ENCODE results near the gene LRRC17.
"Not testable (repeated sequence)": the region's sequence is repeated elsewhere in the genome, so short reads cannot be mapped to it uniquely, and the experiment has no call there.

The LRRC17 gene

DNA sequence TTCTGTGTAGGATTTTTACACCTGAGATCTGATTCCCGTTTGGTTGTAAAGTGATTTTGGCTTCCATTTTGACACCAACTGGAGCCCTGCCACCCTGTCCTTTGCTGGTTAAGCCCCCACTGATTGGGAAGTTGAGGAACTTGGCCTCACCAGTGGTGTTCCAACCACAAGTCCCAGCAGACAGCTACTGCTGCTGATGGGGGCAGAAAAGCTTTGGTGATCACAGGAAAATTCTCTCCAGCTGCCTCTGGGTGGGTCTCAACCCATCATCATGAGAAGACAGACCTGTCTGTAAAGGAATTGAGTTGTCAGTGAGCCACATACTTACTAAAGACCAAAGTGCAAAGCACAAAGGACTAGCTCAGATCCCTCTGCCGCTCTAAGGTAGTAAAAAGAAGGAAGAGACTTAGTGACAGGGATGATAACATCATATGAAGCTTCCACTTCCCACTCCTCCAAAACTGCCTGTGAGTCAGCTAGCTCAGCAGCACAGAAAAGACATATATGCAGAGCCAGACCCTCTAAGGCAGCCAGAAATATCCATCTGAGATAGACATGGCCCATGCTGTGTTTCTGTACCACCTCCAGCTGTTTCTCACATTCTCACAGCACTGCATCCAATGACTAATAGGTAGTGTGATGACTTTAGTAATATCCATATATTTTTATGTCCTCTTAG is 22.4 kb upstream of the LRRC17 start:
- Mint-ChIP-seq H3K4me1 (peaks cover 2% of the 10 kb centered on the region), H3K4me3 (no peak overlapping the region), H3K27ac (no peak overlapping the region), H3K9me3 (no peaks in the 10 kb centered on the region), H3K27me3 (peaks cover 3% of the 10 kb centered on the region), H3K36me3 (no peaks in the 10 kb centered on the region)
- no peak for ATAC-seq (ENCODE audit: low read depth)
- no peak for DNase-seq (ENCODE audit: low spot score in 2 of 2)

DNA sequence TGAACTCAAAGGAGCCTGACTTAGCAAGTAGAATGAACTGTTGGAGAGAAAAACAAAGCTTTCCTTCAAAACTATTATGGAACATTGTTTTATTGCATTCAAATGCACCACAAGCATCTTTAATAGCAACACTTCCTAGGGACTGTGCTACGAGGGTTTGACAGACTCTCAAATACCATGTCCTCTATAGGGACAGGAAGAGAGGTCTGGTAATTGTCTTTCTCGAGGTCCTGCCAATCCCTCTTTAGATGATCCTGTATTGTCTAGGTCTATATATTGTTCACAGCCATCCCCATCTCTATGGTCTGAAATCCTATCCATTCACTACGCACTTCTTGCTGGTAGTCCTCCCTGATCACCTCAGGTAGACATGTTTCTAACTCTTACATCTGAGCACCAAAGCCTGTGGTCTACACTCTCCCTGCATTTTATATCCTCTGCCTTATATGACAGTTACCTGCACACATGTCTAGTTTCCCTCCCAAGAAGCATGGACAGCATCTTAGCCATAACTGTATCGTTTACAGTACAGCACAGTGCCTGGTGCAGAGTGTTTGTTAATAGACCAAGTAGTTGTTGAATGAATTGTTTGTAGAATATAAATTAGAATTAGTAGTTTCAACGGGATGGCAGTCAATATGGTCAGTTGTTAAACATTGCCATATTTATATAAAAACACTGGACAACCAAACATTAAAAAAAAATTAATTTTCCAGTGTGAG is 21.7 kb upstream of the LRRC17 start:
- no peak for ATAC-seq (ENCODE audit: low read depth)

DNA sequence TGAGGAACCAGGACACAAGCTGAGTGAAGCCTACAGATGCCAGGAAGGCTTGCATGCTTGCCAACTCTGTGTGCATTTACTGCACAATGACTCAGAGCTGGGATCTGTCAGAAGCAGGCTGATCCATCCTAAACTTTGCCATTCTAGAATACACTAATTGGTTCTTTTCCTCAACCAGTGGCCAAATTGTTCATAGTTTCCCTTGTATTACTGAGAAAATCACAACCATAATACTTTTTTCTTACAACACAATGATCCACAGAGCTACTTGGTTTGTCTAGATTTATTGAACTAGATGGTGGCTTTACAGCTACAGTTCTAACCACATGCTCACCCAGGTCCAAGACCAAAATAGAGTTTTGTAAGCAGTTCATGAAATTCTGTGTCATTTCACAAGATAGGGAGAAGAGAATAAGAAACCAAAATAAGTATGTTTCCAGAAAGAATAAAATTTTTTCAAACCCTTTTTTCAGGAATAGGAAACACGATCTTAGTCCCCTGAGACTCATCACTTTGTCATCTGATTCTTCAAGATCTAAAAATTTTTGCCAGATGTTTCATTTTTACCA is 21.0 kb upstream of the LRRC17 start:
- no peaks in the 10 kb centered on the region for H3K36me3 Mint-ChIP-seq
- H3K27me3 Mint-ChIP-seq = peaks cover 3% of the 10 kb centered on the region
- no peak overlapping the region for H3K27ac Mint-ChIP-seq
- no peak for ATAC-seq (ENCODE audit: low read depth)
- no peaks in the 10 kb centered on the region for H3K9me3 Mint-ChIP-seq
- DNase-seq (ENCODE audit: low spot score in 2 of 2) = no peak
- H3K4me1 Mint-ChIP-seq = peaks cover 2% of the 10 kb centered on the region
- no peak overlapping the region for H3K4me3 Mint-ChIP-seq

More for the DNA sequence above, 21.7 kb upstream of the LRRC17 start:
- Mint-ChIP-seq H3K36me3 (no peaks in the 10 kb centered on the region), H3K27me3 (peaks cover 3% of the 10 kb centered on the region), H3K9me3 (no peaks in the 10 kb centered on the region), H3K4me1 (peaks cover 2% of the 10 kb centered on the region), H3K4me3 (no peak overlapping the region), H3K27ac (no peak overlapping the region)
- DNase-seq (ENCODE audit: low spot score in 2 of 2) = no peak

DNA sequence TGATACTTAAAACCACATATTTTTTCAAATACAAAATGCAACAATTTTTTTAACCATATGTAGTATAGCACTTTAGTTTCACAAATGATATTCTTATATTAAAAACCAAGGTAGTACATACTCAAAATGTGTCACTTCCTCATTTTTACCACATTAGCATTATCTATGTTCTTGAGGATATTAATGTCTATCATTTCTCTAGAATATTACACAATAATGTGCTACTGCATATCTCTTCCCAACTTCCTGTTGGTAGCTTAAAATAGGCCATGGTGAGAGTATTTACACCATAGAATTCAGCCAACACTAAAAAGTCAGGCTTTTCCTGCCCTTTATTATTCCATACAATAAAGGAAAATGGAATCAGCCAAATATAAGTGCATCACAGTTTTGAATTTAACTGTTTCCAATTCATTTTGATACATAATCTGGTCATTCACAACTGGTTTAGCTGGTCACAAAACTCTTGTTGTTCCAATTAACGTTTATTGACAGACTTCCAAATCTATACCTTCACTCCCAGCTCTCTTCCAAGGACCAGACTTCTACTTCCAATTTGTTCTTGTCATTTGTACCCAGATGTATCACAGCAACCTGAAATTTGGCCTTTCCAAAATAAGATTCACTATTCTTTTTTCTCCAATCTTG is 20.0 kb upstream of the LRRC17 start:
- peaks cover 3% of the 10 kb centered on the region for H3K27me3 Mint-ChIP-seq
- peaks cover 2% of the 10 kb centered on the region for H3K4me1 Mint-ChIP-seq
- DNase-seq (ENCODE audit: low spot score in 2 of 2) (no peak), ATAC-seq (ENCODE audit: low read depth) (peak; percentile 66)
- H3K4me3 Mint-ChIP-seq = no peak overlapping the region
- H3K36me3 Mint-ChIP-seq = no peaks in the 10 kb centered on the region
- H3K9me3 Mint-ChIP-seq = no peaks in the 10 kb centered on the region
- H3K27ac Mint-ChIP-seq = no peak overlapping the region

DNA sequence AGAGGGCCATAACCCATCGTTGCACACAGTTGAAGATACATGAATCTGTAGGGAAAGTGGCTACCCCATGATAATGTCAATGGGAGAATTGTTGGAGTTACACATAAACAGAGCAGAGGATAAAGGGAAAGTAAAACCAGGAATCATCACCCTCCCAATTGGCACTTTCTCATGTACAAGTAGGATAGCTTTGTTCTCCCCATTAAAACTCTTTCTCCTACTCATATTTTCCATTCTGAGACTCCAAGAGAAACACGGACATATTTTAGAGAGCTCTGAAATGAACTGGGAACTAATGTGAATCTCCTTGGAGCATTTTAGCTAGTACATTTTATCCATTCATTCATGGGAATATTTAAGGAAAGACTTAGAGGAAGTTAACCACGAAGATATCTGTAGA is 17.2 kb upstream of the LRRC17 start:
- DNase-seq (ENCODE audit: low spot score in 2 of 2) = no peak
- Mint-ChIP-seq H3K27me3 (peaks cover 2% of the 10 kb centered on the region), H3K9me3 (no peaks in the 10 kb centered on the region), H3K4me3 (no peak overlapping the region), H3K36me3 (no peaks in the 10 kb centered on the region), H3K27ac (no peak overlapping the region), H3K4me1 (peaks cover 2% of the 10 kb centered on the region)
- ATAC-seq (ENCODE audit: low read depth) = no peak

DNA sequence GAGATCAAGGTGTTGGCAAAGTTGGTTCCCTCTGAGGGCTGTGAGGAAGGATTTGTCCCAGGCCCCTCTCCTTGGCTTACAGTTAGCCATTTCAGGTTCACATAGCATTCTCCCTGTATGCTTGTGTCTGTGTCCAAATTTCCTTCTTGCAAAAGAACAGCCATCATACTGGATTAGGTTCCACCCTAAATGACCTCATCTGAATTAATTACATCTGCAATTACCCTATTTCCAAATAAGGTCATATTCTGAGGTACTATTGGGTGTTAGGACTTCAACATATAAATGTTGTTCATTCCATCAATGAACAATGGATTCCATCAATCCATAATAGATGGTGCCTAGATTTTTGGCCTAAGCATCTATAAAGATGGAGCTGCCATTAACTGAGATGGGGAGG is 16.2 kb upstream of the LRRC17 start:
- no peaks in the 10 kb centered on the region for H3K36me3 Mint-ChIP-seq
- H3K27ac Mint-ChIP-seq = no peak overlapping the region
- no peak for DNase-seq (ENCODE audit: low spot score in 2 of 2)
- H3K27me3 Mint-ChIP-seq = no peaks in the 10 kb centered on the region
- peaks cover 2% of the 10 kb centered on the region for H3K4me1 Mint-ChIP-seq
- ATAC-seq (ENCODE audit: low read depth) = no peak
- no peaks in the 10 kb centered on the region for H3K9me3 Mint-ChIP-seq
- no peak overlapping the region for H3K4me3 Mint-ChIP-seq

DNA sequence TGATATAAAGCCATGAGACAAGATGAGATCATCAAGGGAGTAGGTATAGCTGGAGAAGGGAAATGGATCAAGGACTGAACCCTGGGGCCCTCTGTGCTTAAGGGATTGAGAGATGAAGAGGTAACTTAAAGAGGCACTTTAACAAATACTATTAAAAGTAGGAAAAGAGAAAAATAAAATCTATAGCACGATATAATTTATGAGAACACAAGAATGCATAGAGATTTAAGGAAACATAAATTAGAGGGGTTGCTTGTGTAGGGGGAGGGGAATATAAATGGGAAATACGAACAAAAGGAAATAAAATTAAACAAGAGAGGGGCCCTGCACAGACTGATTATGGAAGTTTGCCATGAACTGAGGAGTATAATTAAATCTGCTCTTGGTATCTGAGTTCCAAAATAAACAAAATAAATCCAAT is 15.6 kb upstream of the LRRC17 start:
- no peak for DNase-seq (ENCODE audit: low spot score in 2 of 2)
- H3K27me3 Mint-ChIP-seq = no peaks in the 10 kb centered on the region
- no peak for ATAC-seq (ENCODE audit: low read depth)
- H3K4me3 Mint-ChIP-seq = no peak overlapping the region
- H3K36me3 Mint-ChIP-seq = no peaks in the 10 kb centered on the region
- H3K4me1 Mint-ChIP-seq = peaks cover 2% of the 10 kb centered on the region
- H3K9me3 Mint-ChIP-seq = no peaks in the 10 kb centered on the region
- H3K27ac Mint-ChIP-seq = no peak overlapping the region

DNA sequence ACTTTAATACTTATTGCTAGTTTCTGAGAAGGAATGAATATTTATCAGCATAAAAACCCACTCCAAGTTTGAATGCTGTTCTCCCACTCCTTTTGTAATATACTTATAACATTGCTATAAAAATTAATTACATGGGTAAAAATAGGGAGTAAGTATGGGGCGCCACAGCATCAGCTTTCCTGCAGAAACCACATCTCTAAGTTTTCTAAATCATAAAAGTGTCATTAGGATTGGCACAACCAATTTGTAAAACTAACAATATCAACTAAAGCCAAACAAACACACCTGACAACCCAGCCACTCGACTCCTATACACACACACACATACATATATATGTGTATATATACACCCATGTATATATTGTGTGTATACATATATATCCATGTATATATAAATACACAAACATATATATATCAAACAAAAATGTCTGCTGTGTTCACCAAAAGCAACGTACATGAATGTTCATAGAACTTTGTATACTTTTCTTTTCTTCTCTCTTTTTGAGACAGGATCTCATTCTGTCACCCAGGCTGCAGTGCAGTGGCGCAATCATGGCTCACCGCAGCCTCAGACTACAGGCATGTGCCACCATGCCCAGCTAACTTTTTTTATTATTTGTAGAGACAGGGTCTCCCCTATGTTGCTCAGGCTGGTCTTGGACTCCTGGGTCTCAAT is 14.8 kb upstream of the LRRC17 start:
- no peak overlapping the region for H3K27ac Mint-ChIP-seq
- no peak for ATAC-seq (ENCODE audit: low read depth)
- peaks cover 1% of the 10 kb centered on the region for H3K4me1 Mint-ChIP-seq

DNA sequence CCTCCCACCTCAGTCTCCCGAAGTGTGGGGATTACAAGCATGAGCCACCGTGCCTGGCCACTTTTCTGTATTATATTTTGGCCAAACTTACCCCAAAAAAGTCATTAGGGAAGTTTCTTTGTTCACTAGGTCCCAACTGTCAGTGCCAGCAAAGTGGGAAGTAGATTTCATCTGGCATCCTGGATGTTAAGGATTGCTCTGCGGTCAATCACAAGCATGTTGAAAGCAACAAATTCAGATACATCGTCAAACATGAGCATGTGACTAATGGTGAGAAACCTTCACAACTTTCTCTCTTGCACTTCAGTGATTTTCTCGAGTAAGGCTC is 14.3 kb upstream of the LRRC17 start:
- Mint-ChIP-seq H3K27ac (no peak overlapping the region), H3K4me1 (no peaks in the 10 kb centered on the region), H3K9me3 (no peaks in the 10 kb centered on the region), H3K36me3 (no peaks in the 10 kb centered on the region), H3K27me3 (no peaks in the 10 kb centered on the region), H3K4me3 (no peak overlapping the region)
- ATAC-seq (ENCODE audit: low read depth) = no peak
- DNase-seq (ENCODE audit: low spot score in 2 of 2) = no peak

More for the DNA sequence above, 14.8 kb upstream of the LRRC17 start:
- no peaks in the 10 kb centered on the region for H3K27me3 Mint-ChIP-seq
- no peak for DNase-seq (ENCODE audit: low spot score in 2 of 2)
- H3K36me3 Mint-ChIP-seq = no peaks in the 10 kb centered on the region
- no peak overlapping the region for H3K4me3 Mint-ChIP-seq
- no peaks in the 10 kb centered on the region for H3K9me3 Mint-ChIP-seq

DNA sequence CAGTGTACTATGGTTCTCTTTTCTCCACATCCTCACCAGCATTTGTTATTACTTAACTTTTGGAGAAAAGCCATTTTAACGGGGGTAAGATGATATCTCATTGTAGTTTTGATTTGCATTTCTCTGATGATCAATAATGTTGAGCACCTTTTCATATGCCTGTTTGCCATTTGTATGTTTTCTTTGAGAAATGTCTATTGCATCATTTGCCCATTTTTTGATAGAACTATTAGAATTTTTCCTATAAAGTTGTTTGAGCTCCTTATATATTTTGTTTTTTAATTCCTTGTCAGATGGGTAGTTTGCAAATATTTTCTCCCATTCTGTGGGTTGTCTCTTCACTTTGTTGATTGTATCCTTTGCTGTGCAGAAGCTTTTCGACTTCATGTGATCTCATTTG is 10.7 kb upstream of the LRRC17 start:
- H3K27me3 Mint-ChIP-seq; H3K4me3 Mint-ChIP-seq; DNase-seq (ENCODE audit: low spot score in 2 of 2); H3K36me3 Mint-ChIP-seq; H3K4me1 Mint-ChIP-seq; ATAC-seq (ENCODE audit: low read depth); H3K27ac Mint-ChIP-seq; H3K9me3 Mint-ChIP-seq: not testable (repeated sequence)

DNA sequence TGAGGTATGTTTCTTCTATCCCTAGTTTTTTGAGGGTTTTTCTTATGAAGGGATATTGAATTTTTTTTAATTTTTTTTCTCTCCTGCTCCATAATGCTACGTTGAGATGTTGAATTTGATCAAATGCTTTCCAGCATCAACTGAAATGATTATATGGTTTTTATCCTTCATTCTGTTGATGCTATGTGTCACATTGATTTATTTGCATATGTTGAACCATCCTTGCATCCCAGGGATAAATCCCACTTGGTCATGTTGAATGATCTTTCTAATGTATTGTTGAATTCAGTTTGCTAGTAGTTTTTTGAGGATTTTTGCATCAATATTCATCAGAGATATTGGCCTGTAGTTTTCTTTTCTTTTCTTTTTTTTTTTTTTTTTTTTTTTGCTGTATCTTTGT is 9.2 kb upstream of the LRRC17 start:
- not testable (repeated sequence) for H3K4me1 Mint-ChIP-seq, H3K9me3 Mint-ChIP-seq, H3K4me3 Mint-ChIP-seq

DNA sequence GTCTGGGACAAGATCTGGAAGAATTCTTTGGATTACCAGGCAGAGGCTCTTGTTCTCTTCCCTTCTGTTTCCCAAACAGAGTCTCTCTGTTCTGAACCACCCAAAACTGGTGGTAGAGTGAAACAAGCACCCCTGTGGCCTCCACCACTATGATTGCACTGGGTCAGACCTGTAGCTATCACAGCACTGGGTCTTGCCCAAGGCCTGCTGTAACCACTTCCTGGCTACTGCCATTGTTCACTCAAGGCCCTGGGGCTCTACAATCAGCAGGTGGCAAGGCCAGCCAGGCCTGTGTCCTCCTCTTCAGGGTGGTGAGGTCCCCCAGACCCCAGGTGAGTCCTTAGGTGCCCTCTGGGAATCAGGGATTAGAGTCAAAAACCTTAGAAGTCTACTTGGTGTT is 4.1 kb upstream of the LRRC17 start:
- no peak for ATAC-seq (ENCODE audit: low read depth)
- no peak overlapping the region for H3K27ac Mint-ChIP-seq
- DNase-seq (ENCODE audit: low spot score in 2 of 2) = no peak
- peaks cover 7% of the 10 kb centered on the region for H3K9me3 Mint-ChIP-seq
- peaks cover 8% of the 10 kb centered on the region for H3K36me3 Mint-ChIP-seq
- H3K27me3 Mint-ChIP-seq = peaks cover 2% of the 10 kb centered on the region
- H3K4me1 Mint-ChIP-seq = no peaks in the 10 kb centered on the region
- H3K4me3 Mint-ChIP-seq = no peak overlapping the region

More for the DNA sequence above, 9.2 kb upstream of the LRRC17 start:
- not testable (repeated sequence) for H3K36me3 Mint-ChIP-seq; H3K27ac Mint-ChIP-seq; DNase-seq (ENCODE audit: low spot score in 2 of 2); ATAC-seq (ENCODE audit: low read depth); H3K27me3 Mint-ChIP-seq

DNA sequence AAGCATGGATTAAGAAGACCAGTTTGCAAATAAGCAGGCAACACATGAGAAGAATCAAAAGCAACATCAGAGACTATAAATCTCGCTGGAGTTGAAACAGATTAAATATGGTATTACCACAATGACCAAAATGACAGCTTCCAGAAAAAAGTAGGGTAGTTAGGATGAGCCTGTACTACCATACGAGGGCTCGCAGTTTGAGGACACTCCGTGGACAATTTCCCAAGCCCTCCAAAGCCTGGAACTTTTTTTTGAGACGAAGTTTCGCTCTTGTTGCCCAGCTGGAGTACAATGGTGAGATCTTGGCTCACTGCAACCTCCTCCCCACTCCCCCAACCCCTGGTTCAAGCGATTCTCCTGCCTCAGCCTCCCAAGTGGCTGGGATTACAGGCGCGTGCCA is 1.0 kb downstream of the LRRC17 start:
- ATAC-seq (ENCODE audit: low read depth) (no peak), DNase-seq (ENCODE audit: low spot score in 2 of 2) (no peak)
- Mint-ChIP-seq H3K27me3 (peaks cover 2% of the 10 kb centered on the region), H3K27ac (no peak overlapping the region), H3K36me3 (peaks cover 8% of the 10 kb centered on the region), H3K9me3 (no peaks in the 10 kb centered on the region), H3K4me1 (no peaks in the 10 kb centered on the region), H3K4me3 (no peak overlapping the region)

DNA sequence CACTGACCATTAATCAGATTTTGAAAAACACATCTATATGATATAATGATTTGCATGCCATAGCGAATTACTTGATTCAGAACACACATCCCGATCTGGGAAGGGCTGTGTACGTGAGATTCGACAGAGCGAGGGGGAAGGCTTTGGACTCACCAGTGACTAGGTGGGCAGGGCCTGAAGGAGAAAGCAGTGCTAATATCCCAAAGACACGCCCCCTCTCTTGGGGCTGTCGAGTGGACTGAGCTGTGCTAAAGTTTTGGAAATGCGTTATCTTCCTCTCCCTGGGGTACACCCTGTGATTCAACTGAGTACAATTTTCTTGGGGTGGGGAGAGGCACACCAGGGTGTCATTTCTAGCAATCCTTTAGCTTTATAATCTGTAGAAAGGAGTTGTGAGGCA is 1.8 kb downstream of the LRRC17 start:
- H3K4me3 Mint-ChIP-seq = no peak overlapping the region
- H3K27me3 Mint-ChIP-seq = peaks cover 2% of the 10 kb centered on the region
- H3K9me3 Mint-ChIP-seq = no peaks in the 10 kb centered on the region
- ATAC-seq (ENCODE audit: low read depth) (no peak), DNase-seq (ENCODE audit: low spot score in 2 of 2) (no peak)
- H3K4me1 Mint-ChIP-seq = no peaks in the 10 kb centered on the region
- peaks cover 8% of the 10 kb centered on the region for H3K36me3 Mint-ChIP-seq
- H3K27ac Mint-ChIP-seq = no peak overlapping the region

All from memory B cell (primary cell).